ENCODE measurements around the gene SAMD4A.
"Not testable (repeated sequence)": the region's sequence is repeated elsewhere in the genome, so short reads cannot be mapped to it uniquely, and the experiment has no call there.

SAMD4A gene

GRCh38 chr14:54734966-54735365, 168.0 kb downstream of the SAMD4A start:
- no peak for DNase-seq (ENCODE audit: low read depth)

- DNase-seq (ENCODE audit: low read depth): no peak
These were observed 168.5 kb downstream of the SAMD4A start for GRCh38 chr14:54735424-54735823.

- no peak for DNase-seq (ENCODE audit: low read depth)
These were observed 170.3 kb downstream of the SAMD4A start for GRCh38 chr14:54737132-54737711.

- no peak for DNase-seq (ENCODE audit: low read depth)
These were observed 171.1 kb downstream of the SAMD4A start for GRCh38 chr14:54738009-54738408.

- no peak for DNase-seq (ENCODE audit: low read depth)
These were observed 172.6 kb downstream of the SAMD4A start for GRCh38 chr14:54739514-54739913.

GRCh38 chr14:54742492-54743350, 175.8 kb downstream of the SAMD4A start:
- DNase-seq (ENCODE audit: low read depth): no peak

GRCh38 chr14:54743382-54743781, 176.5 kb downstream of the SAMD4A start:
- no peak for DNase-seq (ENCODE audit: low read depth)

- no peak for DNase-seq (ENCODE audit: low read depth)
These were observed 179.1 kb downstream of the SAMD4A start for GRCh38 chr14:54746019-54746418.

GRCh38 chr14:54747616-54748015, 180.7 kb downstream of the SAMD4A start:
- DNase-seq (ENCODE audit: low read depth): no peak

- DNase-seq (ENCODE audit: low read depth): no peak
These were observed 182.3 kb downstream of the SAMD4A start for GRCh38 chr14:54749180-54749579.

GRCh38 chr14:54749727-54750126, 182.8 kb downstream of the SAMD4A start:
- no peak for DNase-seq (ENCODE audit: low read depth)

GRCh38 chr14:54752611-54753010, 185.7 kb downstream of the SAMD4A start:
- DNase-seq (ENCODE audit: low read depth): not testable (repeated sequence)

- DNase-seq (ENCODE audit: low read depth): not testable (repeated sequence)
These were observed 186.5 kb downstream of the SAMD4A start for GRCh38 chr14:54753396-54753795.

GRCh38 chr14:54754116-54754622, 187.2 kb downstream of the SAMD4A start:
- no peak for DNase-seq (ENCODE audit: low read depth)

- DNase-seq (ENCODE audit: low read depth): no peak
These were observed 187.9 kb downstream of the SAMD4A start for GRCh38 chr14:54754623-54755386.

GRCh38 chr14:54756656-54757392, 189.9 kb downstream of the SAMD4A start:
- no peak for DNase-seq (ENCODE audit: low read depth)

GRCh38 chr14:54758041-54758440, 191.1 kb downstream of the SAMD4A start:
- no peak for DNase-seq (ENCODE audit: low read depth)

- no peak for DNase-seq (ENCODE audit: low read depth)
These were observed 193.2 kb downstream of the SAMD4A start for GRCh38 chr14:54759982-54760585.

GRCh38 chr14:54760866-54761575, 194.1 kb downstream of the SAMD4A start:
- DNase-seq (ENCODE audit: low read depth): no peak

GRCh38 chr14:54761835-54762234, 194.9 kb downstream of the SAMD4A start:
- DNase-seq (ENCODE audit: low read depth): no peak

- DNase-seq (ENCODE audit: low read depth): no peak
These were observed 195.4 kb downstream of the SAMD4A start for GRCh38 chr14:54762296-54762695.
